IMR-90 (cell line): Measurements from ENCODE around the gene AFAP1L2. TPM values are rescaled to one million over a fixed set of nuclear protein-coding genes. Genes with fewer than 3 reads are reported as not detected.

Source experiments
- ATAC-seq: fragments of 200-7000 bp; cut with Tn5 transposase; 2 replicates; pipeline ENCODE4 v1.9.1; 2020; ENCODE audit warnings: low read depth, mild to moderate bottlenecking, moderate library complexity
- BruUV-seq: library from RNA; stranded (reverse); fragments of 400-500 nt; replicated peaks from 2 replicates; lab custom pipeline; 2021; lab: Mats Ljungman, UMichigan
- CTCF ChIA-PET: fragments of 300-600 bp; formaldehyde crosslinking; extraction: SDS; loops from one replicate; lab custom pipeline; 2021; ENCODE audit warnings: antibody characterized with exemption; lab: Yijun Ruan, JAX
- POLR2A ChIA-PET: fragments of 300-600 bp; sonication (Branson Sonifier 250); formaldehyde crosslinking; loops from one replicate; lab custom pipeline; 2022; ENCODE audit warnings: antibody characterized with exemption; ENCODE audit not compliant: unreplicated experiment; lab: Charles Lee
- DNase-seq: peaks from one replicate; pipeline ENCODE4 v3.0.0; 2013
- H2AFZ ChIP-seq: replicated peaks from 2 replicates; pipeline ENCODE3; 2013; ENCODE audit warnings: low read length, mild to moderate bottlenecking; ENCODE audit not compliant: poor library complexity
- H2AK5ac ChIP-seq: 2 replicates; pipeline ENCODE4 v1.6.1; 2013; ENCODE audit warnings: low read depth, low read length, inconsistent platforms
- H2AK9ac ChIP-seq: replicated peaks from 2 replicates; pipeline ENCODE3; 2013; ENCODE audit warnings: mild to moderate bottlenecking, low read depth, low read length, moderate library complexity; ENCODE audit not compliant: poor library complexity
- H2BK120ac ChIP-seq: 2 replicates; pipeline ENCODE4 v1.6.1; 2013; ENCODE audit warnings: low read depth, low read length, inconsistent platforms
- H2BK15ac ChIP-seq: 3 replicates; pipeline ENCODE4 v1.6.1; 2013; ENCODE audit warnings: low read depth, low read length, inconsistent platforms
- H2BK20ac ChIP-seq: 2 replicates; pipeline ENCODE4 v1.6.1; 2013; ENCODE audit warnings: low read depth, mild to moderate bottlenecking, inconsistent platforms, low read length, moderate library complexity
- H2BK5ac ChIP-seq: 2 replicates; pipeline ENCODE4 v1.6.1; 2013; ENCODE audit warnings: mild to moderate bottlenecking, low read depth, low read length, inconsistent platforms; ENCODE audit not compliant: poor library complexity, severe bottlenecking
- H3K14ac ChIP-seq: replicated peaks from 2 replicates; pipeline ENCODE4 v1.6.1; 2013; ENCODE audit warnings: low read depth, low read length, inconsistent platforms
- H3K18ac ChIP-seq: 2 replicates; pipeline ENCODE4 v1.6.1; 2013; ENCODE audit warnings: low read depth, low read length, control low read depth
- H3K23ac ChIP-seq: 2 replicates; pipeline ENCODE4 v1.6.1; 2013; ENCODE audit warnings: low read depth, low read length, inconsistent platforms
- H3K27ac ChIP-seq: 2 replicates; pipeline ENCODE4 v1.5.1; 2013; ENCODE audit warnings: mild to moderate bottlenecking, control low read depth, low read length; ENCODE audit not compliant: insufficient read depth
- H3K27me3 ChIP-seq: 2 replicates; pipeline ENCODE4 v1.6.1; 2013; ENCODE audit warnings: low read length; ENCODE audit not compliant: control insufficient read depth, insufficient read depth
- H3K36me3 ChIP-seq: 2 replicates; pipeline ENCODE4 v1.6.1; 2013; ENCODE audit warnings: low read length, mixed read lengths; ENCODE audit not compliant: control insufficient read depth, insufficient read depth
- H3K4ac ChIP-seq: 2 replicates; pipeline ENCODE4 v1.6.1; 2013; ENCODE audit warnings: low read depth, low read length, inconsistent platforms
- H3K4me1 ChIP-seq: 2 replicates; pipeline ENCODE4 v1.6.1; 2013; ENCODE audit warnings: low read length, mixed read lengths; ENCODE audit not compliant: control insufficient read depth, insufficient read depth
- H3K4me2 ChIP-seq: 2 replicates; pipeline ENCODE4 v1.6.1; 2013; ENCODE audit warnings: low read depth, mild to moderate bottlenecking, control low read depth, low read length, moderate library complexity
- H3K4me3 ChIP-seq: 2 replicates; pipeline ENCODE4 v1.5.1; 2013; ENCODE audit warnings: low read depth, mild to moderate bottlenecking, control low read depth, low read length, moderate library complexity; ENCODE audit not compliant: insufficient read depth
- H3K56ac ChIP-seq: 2 replicates; pipeline ENCODE4 v1.6.1; 2013; ENCODE audit warnings: low read length, inconsistent platforms; ENCODE audit not compliant: insufficient read depth; ENCODE audit errors: extremely low read depth
- H3K79me1 ChIP-seq, 2 experiments: 2 replicates each; pipeline ENCODE4 v1.6.1; 2013; ENCODE audit warnings: low read length in 2 of 2, inconsistent platforms in 1 of 2, low read depth in 1 of 2
- H3K9ac ChIP-seq: 2 replicates; pipeline ENCODE4 v1.6.1; 2013; ENCODE audit warnings: low read depth, low read length, control low read depth
- H3K9me1 ChIP-seq: 2 replicates; pipeline ENCODE4 v1.6.1; 2013; ENCODE audit warnings: low read length, inconsistent platforms; ENCODE audit not compliant: insufficient read depth
- H3K9me3 ChIP-seq: 2 replicates; pipeline ENCODE4 v1.6.1; 2013; ENCODE audit warnings: low read length; ENCODE audit not compliant: control insufficient read depth, insufficient read depth
- H4K20me1 ChIP-seq: 2 replicates; pipeline ENCODE4 v1.6.1; 2013; ENCODE audit warnings: low read length, inconsistent platforms; ENCODE audit not compliant: insufficient read depth
- H4K5ac ChIP-seq: 2 replicates; pipeline ENCODE4 v1.6.1; 2013; ENCODE audit warnings: mild to moderate bottlenecking, low read depth, low read length, control low read depth
- H4K8ac ChIP-seq, 2 experiments: 2 replicates each; pipeline ENCODE4 v1.6.1; 2013; ENCODE audit warnings: low read depth in 2 of 2, low read length in 2 of 2, control low read depth in 1 of 2, inconsistent platforms in 1 of 2
- H4K91ac ChIP-seq: 2 replicates; pipeline ENCODE4 v1.6.1; 2013; ENCODE audit warnings: low read depth, low read length, inconsistent platforms; ENCODE audit not compliant: insufficient read depth
- BHLHE40 ChIP-seq: fragments of 150-350 bp; IDR thresholded peaks from 2 replicates; pipeline ENCODE4 v1.6.1; 2016; ENCODE audit warnings: mild to moderate bottlenecking, low read depth, low read length
- CEBPB ChIP-seq: IDR thresholded peaks from 2 replicates; pipeline ENCODE4 v1.6.1; 2012; ENCODE audit warnings: low read depth, low read length, improper control_type of control experiment
- CHD1 ChIP-seq: IDR thresholded peaks from 2 replicates; pipeline ENCODE4 v1.6.1; 2012; ENCODE audit warnings: low read depth, low read length, improper control_type of control experiment
- FOS ChIP-seq: fragments of 150-350 bp; IDR thresholded peaks from 2 replicates; pipeline ENCODE4 v1.6.1; 2016; ENCODE audit warnings: low read depth, low read length
- MAFK ChIP-seq: IDR thresholded peaks from 2 replicates; pipeline ENCODE4 v1.6.1; 2012; ENCODE audit warnings: low read depth, low read length, improper control_type of control experiment
- POLR2A ChIP-seq: IDR thresholded peaks from 2 replicates; pipeline ENCODE4 v1.6.1; 2012; ENCODE audit warnings: mild to moderate bottlenecking, low read depth, low read length
- RCOR1 ChIP-seq: IDR thresholded peaks from 2 replicates; pipeline ENCODE4 v1.6.1; 2012; ENCODE audit warnings: mild to moderate bottlenecking, low read length, improper control_type of control experiment; ENCODE audit not compliant: insufficient replicate concordance
- RFX5 ChIP-seq: IDR thresholded peaks from 2 replicates; pipeline ENCODE4 v1.8.0; 2012; ENCODE audit warnings: low read depth, mild to moderate bottlenecking, low read length, moderate library complexity
- SMC3 ChIP-seq: fragments of 150-350 bp; IDR thresholded peaks from 2 replicates; pipeline ENCODE4 v1.6.1; 2016; ENCODE audit warnings: low read depth, mild to moderate bottlenecking, antibody characterized with exemption, low read length, moderate library complexity
- WGBS, 2 experiments: methylation state at CpG; one replicate each; pipeline versions ENCODE4 v1.1.5 to v1.1.7; 2013; ENCODE audit warnings: missing lambda C conversion rate in 2 of 2; ENCODE audit not compliant: insufficient read length in 1 of 2; ENCODE audit errors: extremely low coverage in 2 of 2; 5-methylcytosine and 5-hydroxymethylcytosine counted together
- dilution Hi-C: fragments of 300-500 bp; cut with HindIII; formaldehyde crosslinking; loops from one replicate; pipeline ENCODE4 v1.14.3; 2018; ENCODE audit warnings: low sequenced_read_pairs; ENCODE audit not compliant: unreplicated experiment
- in situ Hi-C: fragments of 300-500 bp; cut with MboI; formaldehyde crosslinking; loops from 3 replicates; pipeline ENCODE4 v1.14.3; 2019; ENCODE audit warnings: low sequenced_read_pairs, inconsistent platforms, mixed read lengths
- intact Hi-C: fragments of 100-400 bp; cut with micrococcal nuclease; formaldehyde crosslinking; loops from 2 replicates; pipeline ENCODE4 v1.10.0; 2022
- polyA plus RNA-seq, 3 experiments: library from polyadenylated mRNA; depleted of rRNA; stranded (reverse); fragments of >200 nt; gene quantifications; 2 replicates each; pipeline ENCODE4 v1.2.3, GENCODE V29; 2012; ENCODE audit warnings: low replicate concordance in 1 of 3
- total RNA-seq: library from RNA; depleted of rRNA; stranded (reverse); fragments of >200 nt; gene quantifications from 2 replicates; pipeline ENCODE4 v1.2.3, GENCODE V29; 2012
- TF ChIP-seq, protein P1 (sequence below): conservative IDR thresholded peaks from 2 replicates; pipeline ENCODE4 v1.5.1; 2012; ENCODE audit warnings: mild to moderate bottlenecking, low read depth, low read length, improper control_type of control experiment
- TF ChIP-seq, protein P2 (sequence below): fragments of 150-350 bp; IDR thresholded peaks from 2 replicates; pipeline ENCODE4 v1.6.1; 2016; ENCODE audit warnings: low read depth, mild to moderate bottlenecking, low read length, moderate library complexity, borderline replicate concordance

The AFAP1L2 gene
- total and polyA plus RNA-seq, 2 of the 4 experiments (the other 2 are of a cell fraction), result under 0.01 to 0.10 TPM

DNA sequence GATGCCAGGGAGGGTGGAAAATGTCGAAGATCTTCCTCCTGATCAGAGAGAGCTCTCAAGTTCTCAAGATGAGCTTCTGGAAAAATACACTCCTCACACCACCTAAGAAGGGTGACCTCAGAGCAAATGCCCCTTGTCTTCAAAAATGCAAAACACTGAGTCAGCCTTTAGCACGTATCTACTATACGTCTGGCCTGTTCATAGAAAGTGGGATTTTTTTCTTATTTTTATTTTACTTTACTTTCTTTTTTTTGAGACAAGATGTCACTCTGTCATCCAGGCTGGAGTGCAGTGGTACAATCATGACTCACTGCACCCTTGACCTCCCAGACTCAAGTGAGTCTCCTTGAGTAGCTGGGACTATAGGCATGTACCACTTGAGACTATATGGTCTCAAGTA is 57.1 kb downstream of the AFAP1L2 start:
- Histone ChIP-seq H2AFZ (no peak overlapping the region), H3K4me2 (no peak overlapping the region), H2AK5ac (no peak overlapping the region), H3K27me3 (peaks cover 7% of the 10 kb centered on the region), H4K8ac (no peak overlapping the region), H2BK5ac (no peak overlapping the region), H3K9me1 (no peaks in the 10 kb centered on the region), H3K4ac (no peak overlapping the region), H3K56ac (no peak overlapping the region), H3K9ac (no peak overlapping the region), H4K5ac (no peak overlapping the region), H4K20me1 (no peaks in the 10 kb centered on the region), H2BK120ac (no peak overlapping the region), H3K4me3 (no peak overlapping the region), H2BK15ac (no peak overlapping the region), H2AK9ac (no peak overlapping the region), H3K36me3 (no peaks in the 10 kb centered on the region), H3K9me3 (no peaks in the 10 kb centered on the region), H2BK20ac (no peak overlapping the region), H3K4me1 (peaks cover 5% of the 10 kb centered on the region; the same call in 1 of the 2 replicates), H3K14ac (no peak overlapping the region), H3K18ac (no peak overlapping the region), H3K23ac (no peak overlapping the region), H3K27ac (no peak overlapping the region), H4K91ac (no peak overlapping the region), H3K79me1 (no peaks in the 10 kb centered on the region)
- intact Hi-C loops (no loop called here), in situ Hi-C loops (no loop called here), dilution Hi-C loops (no loop called here)
- no CpG with 5 or more reads among the region's 3 CpGs for WGBS, 2 experiments
- ChIA-PET POLR2A (no interaction called here), CTCF (interaction anchor here (0.7 to 1.4 kb wide), 3 partner anchors 22 to 265 kb away, joined by 3 to 5 read pairs (median 3); no protein-coding TSS in a partner anchor)
- DNase-seq, result no peak
- TF ChIP-seq BHLHE40, result no peak
- TF ChIP-seq RCOR1, result no peak
- TF ChIP-seq, protein P1, sequence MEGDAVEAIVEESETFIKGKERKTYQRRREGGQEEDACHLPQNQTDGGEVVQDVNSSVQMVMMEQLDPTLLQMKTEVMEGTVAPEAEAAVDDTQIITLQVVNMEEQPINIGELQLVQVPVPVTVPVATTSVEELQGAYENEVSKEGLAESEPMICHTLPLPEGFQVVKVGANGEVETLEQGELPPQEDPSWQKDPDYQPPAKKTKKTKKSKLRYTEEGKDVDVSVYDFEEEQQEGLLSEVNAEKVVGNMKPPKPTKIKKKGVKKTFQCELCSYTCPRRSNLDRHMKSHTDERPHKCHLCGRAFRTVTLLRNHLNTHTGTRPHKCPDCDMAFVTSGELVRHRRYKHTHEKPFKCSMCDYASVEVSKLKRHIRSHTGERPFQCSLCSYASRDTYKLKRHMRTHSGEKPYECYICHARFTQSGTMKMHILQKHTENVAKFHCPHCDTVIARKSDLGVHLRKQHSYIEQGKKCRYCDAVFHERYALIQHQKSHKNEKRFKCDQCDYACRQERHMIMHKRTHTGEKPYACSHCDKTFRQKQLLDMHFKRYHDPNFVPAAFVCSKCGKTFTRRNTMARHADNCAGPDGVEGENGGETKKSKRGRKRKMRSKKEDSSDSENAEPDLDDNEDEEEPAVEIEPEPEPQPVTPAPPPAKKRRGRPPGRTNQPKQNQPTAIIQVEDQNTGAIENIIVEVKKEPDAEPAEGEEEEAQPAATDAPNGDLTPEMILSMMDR, result no peak
- no peak for TF ChIP-seq FOS
- TF ChIP-seq RFX5, result no peak
- TF ChIP-seq CHD1, result no peak
- no peak for TF ChIP-seq POLR2A
- no peak for TF ChIP-seq CEBPB
- TF ChIP-seq MAFK, result no peak
- no peak for TF ChIP-seq SMC3
- TF ChIP-seq, protein P2, sequence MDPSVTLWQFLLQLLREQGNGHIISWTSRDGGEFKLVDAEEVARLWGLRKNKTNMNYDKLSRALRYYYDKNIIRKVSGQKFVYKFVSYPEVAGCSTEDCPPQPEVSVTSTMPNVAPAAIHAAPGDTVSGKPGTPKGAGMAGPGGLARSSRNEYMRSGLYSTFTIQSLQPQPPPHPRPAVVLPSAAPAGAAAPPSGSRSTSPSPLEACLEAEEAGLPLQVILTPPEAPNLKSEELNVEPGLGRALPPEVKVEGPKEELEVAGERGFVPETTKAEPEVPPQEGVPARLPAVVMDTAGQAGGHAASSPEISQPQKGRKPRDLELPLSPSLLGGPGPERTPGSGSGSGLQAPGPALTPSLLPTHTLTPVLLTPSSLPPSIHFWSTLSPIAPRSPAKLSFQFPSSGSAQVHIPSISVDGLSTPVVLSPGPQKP, result no peak
- no TSS peak for BruUV-seq
- ATAC-seq, result no peak
